ENCODE measurements around the gene PTPRJ.
A peak's percentile ranks its signal among the peaks of the same experiment; 100 is the strongest.

The PTPRJ gene

DNA sequence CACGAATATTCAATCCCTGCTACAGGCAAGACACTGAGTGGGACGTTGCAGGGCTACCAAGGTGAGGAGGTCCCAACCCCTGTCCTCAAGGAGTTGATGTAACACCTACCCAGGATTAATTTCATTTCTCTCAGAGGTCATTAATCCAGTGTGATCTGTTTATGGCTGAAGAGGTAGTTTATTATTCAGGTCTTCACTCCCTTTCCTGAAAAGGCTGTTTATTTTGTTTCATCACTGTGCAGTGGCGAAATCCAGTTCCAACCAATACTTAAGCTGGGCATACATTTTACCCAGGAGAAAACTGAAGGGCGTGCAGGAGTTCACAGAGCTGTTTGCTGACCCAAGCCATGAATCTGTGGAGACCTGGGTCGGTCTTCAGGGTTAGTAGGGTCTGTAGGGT is 2.7 kb upstream of the PTPRJ start:
- Histone ChIP-seq H3K27me3 (ENCODE audit: control insufficient read depth, low read length) (peaks cover 43% of the 10 kb centered on the region), H3F3A (ENCODE audit: control insufficient read depth, insufficient read depth) (peaks cover 3% of the 10 kb centered on the region; the same call in 1 of the 2 replicates), H3K36me3 (ENCODE audit: control insufficient read depth, low read length) (no peaks in the 10 kb centered on the region), H3K27ac (ENCODE audit: low read depth, low read length) (no peak overlapping the region), H4K20me1 (ENCODE audit: control insufficient read depth, insufficient read depth, low read depth, low read length) (peaks cover 6% of the 10 kb centered on the region), H3K9me2 (replicated peaks; ENCODE audit: control insufficient read depth, low read length) (no peaks in the 10 kb centered on the region), H3K4me1 (ENCODE audit: control insufficient read depth, low read length) (peaks cover 22% of the 10 kb centered on the region), H3K79me2 (ENCODE audit: control insufficient read depth, low read length) (no peaks in the 10 kb centered on the region), H3K4me2 (ENCODE audit: low read length) (no peak overlapping the region), H3K4me3 (ENCODE audit: low read length) (no peak overlapping the region), H3K9me3 (ENCODE audit: control insufficient read depth, insufficient read depth, low read length) (no peaks in the 10 kb centered on the region)
- TF ChIP-seq, protein P1, sequence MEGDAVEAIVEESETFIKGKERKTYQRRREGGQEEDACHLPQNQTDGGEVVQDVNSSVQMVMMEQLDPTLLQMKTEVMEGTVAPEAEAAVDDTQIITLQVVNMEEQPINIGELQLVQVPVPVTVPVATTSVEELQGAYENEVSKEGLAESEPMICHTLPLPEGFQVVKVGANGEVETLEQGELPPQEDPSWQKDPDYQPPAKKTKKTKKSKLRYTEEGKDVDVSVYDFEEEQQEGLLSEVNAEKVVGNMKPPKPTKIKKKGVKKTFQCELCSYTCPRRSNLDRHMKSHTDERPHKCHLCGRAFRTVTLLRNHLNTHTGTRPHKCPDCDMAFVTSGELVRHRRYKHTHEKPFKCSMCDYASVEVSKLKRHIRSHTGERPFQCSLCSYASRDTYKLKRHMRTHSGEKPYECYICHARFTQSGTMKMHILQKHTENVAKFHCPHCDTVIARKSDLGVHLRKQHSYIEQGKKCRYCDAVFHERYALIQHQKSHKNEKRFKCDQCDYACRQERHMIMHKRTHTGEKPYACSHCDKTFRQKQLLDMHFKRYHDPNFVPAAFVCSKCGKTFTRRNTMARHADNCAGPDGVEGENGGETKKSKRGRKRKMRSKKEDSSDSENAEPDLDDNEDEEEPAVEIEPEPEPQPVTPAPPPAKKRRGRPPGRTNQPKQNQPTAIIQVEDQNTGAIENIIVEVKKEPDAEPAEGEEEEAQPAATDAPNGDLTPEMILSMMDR (IDR thresholded peaks at IDR 0.05; ENCODE audit: low read depth, low read length, poor library complexity, severe bottlenecking), result no peak
- TF ChIP-seq EZH2phosphoT487 (IDR thresholded peaks at IDR 0.05; ENCODE audit: borderline replicate concordance, low read length), result no peak

DNA sequence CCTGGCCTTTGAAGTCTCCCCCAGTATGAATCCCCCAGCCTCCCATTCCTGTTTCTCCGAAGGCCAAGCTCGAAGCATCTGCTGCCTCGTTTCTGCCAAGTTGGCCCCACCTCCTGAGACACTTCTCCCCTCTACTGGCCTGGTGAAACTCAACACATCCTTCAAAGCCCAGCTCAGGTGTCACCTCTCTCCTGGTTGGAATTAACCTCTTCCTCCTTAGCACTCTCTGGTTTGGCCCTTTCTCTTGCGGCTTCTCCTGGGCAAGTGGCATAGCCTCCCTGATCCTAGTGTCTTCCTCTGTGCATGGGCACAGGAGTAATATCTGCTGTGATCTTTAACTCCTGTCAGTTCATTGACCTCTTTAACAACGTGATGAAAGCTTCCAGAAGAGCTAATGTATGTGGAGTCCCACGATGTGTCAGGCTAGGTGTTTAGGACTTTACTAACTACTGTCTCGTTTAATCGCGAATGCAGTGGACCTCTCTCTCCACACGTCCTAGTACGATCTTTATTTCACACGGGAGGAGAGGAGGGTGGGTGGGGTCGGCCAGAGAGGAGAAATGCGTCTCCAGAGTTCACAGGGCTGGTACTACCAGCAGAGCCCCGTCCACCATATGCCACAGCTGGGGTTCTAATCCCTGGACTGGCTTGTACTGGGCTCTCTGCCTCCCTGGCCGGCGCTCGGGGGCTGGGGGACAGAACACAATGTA is 826 bp upstream of the PTPRJ start:
- peak overlapping the region; percentile 4; the same call in 1 of the 2 replicates for H3K4me2 ChIP-seq (ENCODE audit: low read length)
- peaks cover 46% of the 10 kb centered on the region for H3K27me3 ChIP-seq (ENCODE audit: control insufficient read depth, low read length)
- H3K27ac ChIP-seq (ENCODE audit: low read depth, low read length), result no peak overlapping the region
- H3K79me2 ChIP-seq (ENCODE audit: control insufficient read depth, low read length), result no peaks in the 10 kb centered on the region
- no peak overlapping the region for H3K4me3 ChIP-seq (ENCODE audit: low read length)
- no peaks in the 10 kb centered on the region for H3K9me3 ChIP-seq (ENCODE audit: control insufficient read depth, insufficient read depth, low read length)
- no peaks in the 10 kb centered on the region for H3K36me3 ChIP-seq (ENCODE audit: control insufficient read depth, low read length)
- H3F3A ChIP-seq (ENCODE audit: control insufficient read depth, insufficient read depth), result peaks cover 4% of the 10 kb centered on the region; the same call in 1 of the 2 replicates
- H4K20me1 ChIP-seq (ENCODE audit: control insufficient read depth, insufficient read depth, low read depth, low read length), result peaks cover 6% of the 10 kb centered on the region
- H3K9me2 ChIP-seq (replicated peaks; ENCODE audit: control insufficient read depth, low read length), result no peaks in the 10 kb centered on the region
- TF ChIP-seq, protein P1 (IDR thresholded peaks at IDR 0.05; ENCODE audit: low read depth, low read length, poor library complexity, severe bottlenecking), result no peak
- H3K4me1 ChIP-seq (ENCODE audit: control insufficient read depth, low read length), result peaks cover 11% of the 10 kb centered on the region

DNA sequence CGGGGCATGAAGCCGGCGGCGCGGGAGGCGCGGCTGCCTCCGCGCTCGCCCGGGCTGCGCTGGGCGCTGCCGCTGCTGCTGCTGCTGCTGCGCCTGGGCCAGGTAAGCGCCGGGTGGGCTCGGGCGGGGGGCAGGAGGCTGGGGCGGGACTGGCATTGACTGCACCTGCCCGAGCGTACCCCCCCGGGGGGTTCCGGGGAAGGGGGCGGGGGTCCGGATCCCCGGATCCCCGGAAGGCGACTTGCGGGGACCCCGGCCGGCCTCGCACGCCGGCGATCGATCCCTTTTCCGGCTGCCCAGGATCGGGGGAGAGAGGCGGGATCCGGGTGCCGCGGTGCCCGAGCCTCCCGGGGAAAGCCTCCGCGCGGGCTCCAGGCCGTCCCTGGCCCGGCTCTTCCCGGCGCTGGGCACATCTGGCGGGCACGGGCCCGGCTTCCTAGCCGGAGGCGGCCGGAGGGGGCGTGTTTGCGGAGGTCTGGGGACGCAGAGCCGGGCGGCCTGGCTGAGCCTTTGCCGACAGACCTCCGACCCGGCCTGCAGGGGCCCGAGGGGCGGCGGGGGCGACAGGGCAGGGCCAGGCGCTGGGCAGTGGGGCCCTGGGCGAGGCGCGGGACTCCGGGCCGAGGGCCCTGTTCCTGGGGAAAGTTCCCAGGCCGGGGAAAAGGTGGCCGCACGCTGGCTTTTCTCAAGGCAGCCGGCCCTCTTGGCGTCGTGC is 705 bp downstream of the PTPRJ start:
- peaks cover 4% of the 10 kb centered on the region; the same call in 1 of the 2 replicates for H3F3A ChIP-seq (ENCODE audit: control insufficient read depth, insufficient read depth)
- peaks cover 46% of the 10 kb centered on the region for H3K27me3 ChIP-seq (ENCODE audit: control insufficient read depth, low read length)
- H3K27ac ChIP-seq (ENCODE audit: low read depth, low read length), result no peak overlapping the region
- H3K9me3 ChIP-seq (ENCODE audit: control insufficient read depth, insufficient read depth, low read length), result no peaks in the 10 kb centered on the region
- no peaks in the 10 kb centered on the region for H3K36me3 ChIP-seq (ENCODE audit: control insufficient read depth, low read length)
- peak overlapping the region; percentile 74 for H3K4me2 ChIP-seq (ENCODE audit: low read length)
- H3K4me1 ChIP-seq (ENCODE audit: control insufficient read depth, low read length), result peaks cover 6% of the 10 kb centered on the region
- no peaks in the 10 kb centered on the region for H3K9me2 ChIP-seq (replicated peaks; ENCODE audit: control insufficient read depth, low read length)
- H4K20me1 ChIP-seq (ENCODE audit: control insufficient read depth, insufficient read depth, low read depth, low read length), result peaks cover 6% of the 10 kb centered on the region
- peak overlapping the region; percentile 64 for H3K4me3 ChIP-seq (ENCODE audit: low read length)
- TF ChIP-seq, protein P1 (IDR thresholded peaks at IDR 0.05; ENCODE audit: low read depth, low read length, poor library complexity, severe bottlenecking), result no peak
- 0 out of 2 replicates have a peak, but pooled peaks have one; percentile 26 for TF ChIP-seq EZH2phosphoT487 (IDR thresholded peaks at IDR 0.05; ENCODE audit: borderline replicate concordance, low read length)
- H3K79me2 ChIP-seq (ENCODE audit: control insufficient read depth, low read length), result no peaks in the 10 kb centered on the region
